ENCODE measurements around the gene RRAD. TPM values are rescaled to one million over a fixed set of nuclear protein-coding genes. Genes with fewer than 3 reads are reported as not detected.
A peak's percentile ranks its signal among the peaks of the same experiment; 100 is the strongest.
"Not testable (repeated sequence)": the region's sequence is repeated elsewhere in the genome, so short reads cannot be mapped to it uniquely, and the experiment has no call there.

Gene RRAD
- total RNA-seq, 1 donor from 2014 or later = 12.1 TPM

GRCh38 chr16:66946974-66947301 lies 21.6 kb upstream of the RRAD start:
- H3K27me3 Mint-ChIP-seq (ENCODE audit: low read depth, unreplicated experiment) = peaks cover 22% of the 10 kb centered on the region
- H3K79me2 ChIP-seq (ENCODE audit: insufficient read depth, low read length) = no peaks in the 10 kb centered on the region
- FAIRE-seq = no peak
- no peak overlapping the region for H3K9ac ChIP-seq (ENCODE audit: low read length)
- H3K36me3 ChIP-seq (ENCODE audit: insufficient read depth, low read length) = peaks cover 8% of the 10 kb centered on the region
- H4K20me1 ChIP-seq (ENCODE audit: insufficient read depth, low read length) = no peaks in the 10 kb centered on the region
- no peak overlapping the region for H2AFZ ChIP-seq (ENCODE audit: low read depth, low read length)
- TF ChIP-seq CTCF (IDR thresholded peaks at IDR 0.05; ENCODE audit: insufficient read depth, low read depth, low read length) (no peak), EZH2 (IDR thresholded peaks at IDR 0.05; ENCODE audit: insufficient read depth, low read length) (no peak)
- no peak overlapping the region for H3K27ac Mint-ChIP-seq (ENCODE audit: unreplicated experiment)
- H3K4me2 ChIP-seq (ENCODE audit: low read length) = no peak overlapping the region
- peaks cover 16% of the 10 kb centered on the region for H3K36me3 Mint-ChIP-seq (ENCODE audit: low read depth, unreplicated experiment)
- H3K27me3 ChIP-seq (ENCODE audit: insufficient read depth, low read length) = peaks cover 20% of the 10 kb centered on the region
- H3K9me3 ChIP-seq (ENCODE audit: insufficient read depth, low read depth, low read length) = no peaks in the 10 kb centered on the region
- H3K4me3 ChIP-seq (ENCODE audit: insufficient read depth, low read depth, low read length) = no peak overlapping the region
- peaks cover 9% of the 10 kb centered on the region for H3K4me1 ChIP-seq (ENCODE audit: insufficient read depth, low read length)
- H3K4me1 Mint-ChIP-seq (ENCODE audit: low read depth, unreplicated experiment) = no peaks in the 10 kb centered on the region
- DNase-seq (ENCODE audit: low read depth) = no peak
- no peak overlapping the region for H3K4me3 Mint-ChIP-seq (ENCODE audit: unreplicated experiment)
- H3K27ac ChIP-seq (ENCODE audit: low read depth, low read length) = no peak overlapping the region
- peaks cover 7% of the 10 kb centered on the region for H3K9me3 Mint-ChIP-seq (ENCODE audit: unreplicated experiment)

GRCh38 chr16:66946541-66946940 lies 21.2 kb upstream of the RRAD start:
- H3K36me3 ChIP-seq (ENCODE audit: insufficient read depth, low read length) = peaks cover 11% of the 10 kb centered on the region
- FAIRE-seq = no peak
- H3K27me3 ChIP-seq (ENCODE audit: insufficient read depth, low read length) = peaks cover 20% of the 10 kb centered on the region
- H3K27ac ChIP-seq (ENCODE audit: low read depth, low read length) = no peak overlapping the region
- H3K9me3 ChIP-seq (ENCODE audit: insufficient read depth, low read depth, low read length) = no peaks in the 10 kb centered on the region
- H2AFZ ChIP-seq (ENCODE audit: low read depth, low read length) = no peak overlapping the region
- Mint-ChIP-seq H3K27me3 (ENCODE audit: low read depth, unreplicated experiment) (peaks cover 22% of the 10 kb centered on the region), H3K9me3 (ENCODE audit: unreplicated experiment) (peaks cover 4% of the 10 kb centered on the region), H3K4me1 (ENCODE audit: low read depth, unreplicated experiment) (no peaks in the 10 kb centered on the region), H3K4me3 (ENCODE audit: unreplicated experiment) (no peak overlapping the region), H3K27ac (ENCODE audit: unreplicated experiment) (peak overlapping the region; percentile 73), H3K36me3 (ENCODE audit: low read depth, unreplicated experiment) (peaks cover 19% of the 10 kb centered on the region)
- H3K4me3 ChIP-seq (ENCODE audit: insufficient read depth, low read depth, low read length) = no peak overlapping the region
- no peak for TF ChIP-seq EZH2 (IDR thresholded peaks at IDR 0.05; ENCODE audit: insufficient read depth, low read length)
- TF ChIP-seq CTCF (IDR thresholded peaks at IDR 0.05; ENCODE audit: insufficient read depth, low read depth, low read length) = no peak
- no peak overlapping the region for H3K4me2 ChIP-seq (ENCODE audit: low read length)
- H3K4me1 ChIP-seq (ENCODE audit: insufficient read depth, low read length) = peaks cover 9% of the 10 kb centered on the region
- no peaks in the 10 kb centered on the region for H3K79me2 ChIP-seq (ENCODE audit: insufficient read depth, low read length)
- no peaks in the 10 kb centered on the region for H4K20me1 ChIP-seq (ENCODE audit: insufficient read depth, low read length)
- H3K9ac ChIP-seq (ENCODE audit: low read length) = no peak overlapping the region
- DNase-seq (ENCODE audit: low read depth) = no peak

GRCh38 chr16:66945939-66946338 lies 20.6 kb upstream of the RRAD start:
- no peak overlapping the region for H3K4me2 ChIP-seq (ENCODE audit: low read length)
- H3K36me3 Mint-ChIP-seq (ENCODE audit: low read depth, unreplicated experiment) = peaks cover 21% of the 10 kb centered on the region
- FAIRE-seq (no peak), DNase-seq (ENCODE audit: low read depth) (no peak)
- H3K36me3 ChIP-seq (ENCODE audit: insufficient read depth, low read length) = peaks cover 11% of the 10 kb centered on the region
- H3K27ac Mint-ChIP-seq (ENCODE audit: unreplicated experiment) = no peak overlapping the region
- no peak overlapping the region for H3K4me3 ChIP-seq (ENCODE audit: insufficient read depth, low read depth, low read length)
- no peaks in the 10 kb centered on the region for H3K9me3 ChIP-seq (ENCODE audit: insufficient read depth, low read depth, low read length)
- TF ChIP-seq CTCF (IDR thresholded peaks at IDR 0.05; ENCODE audit: insufficient read depth, low read depth, low read length) (no peak), EZH2 (IDR thresholded peaks at IDR 0.05; ENCODE audit: insufficient read depth, low read length) (no peak)
- H3K4me1 ChIP-seq (ENCODE audit: insufficient read depth, low read length) = peaks cover 9% of the 10 kb centered on the region
- H3K27me3 Mint-ChIP-seq (ENCODE audit: low read depth, unreplicated experiment) = peaks cover 22% of the 10 kb centered on the region
- no peaks in the 10 kb centered on the region for H3K9me3 Mint-ChIP-seq (ENCODE audit: unreplicated experiment)
- no peaks in the 10 kb centered on the region for H3K4me1 Mint-ChIP-seq (ENCODE audit: low read depth, unreplicated experiment)
- H3K79me2 ChIP-seq (ENCODE audit: insufficient read depth, low read length) = no peaks in the 10 kb centered on the region
- H2AFZ ChIP-seq (ENCODE audit: low read depth, low read length) = no peak overlapping the region
- H3K9ac ChIP-seq (ENCODE audit: low read length) = no peak overlapping the region
- peaks cover 20% of the 10 kb centered on the region for H3K27me3 ChIP-seq (ENCODE audit: insufficient read depth, low read length)
- H4K20me1 ChIP-seq (ENCODE audit: insufficient read depth, low read length) = peaks cover 6% of the 10 kb centered on the region
- H3K27ac ChIP-seq (ENCODE audit: low read depth, low read length) = no peak overlapping the region
- H3K4me3 Mint-ChIP-seq (ENCODE audit: unreplicated experiment) = no peak overlapping the region

GRCh38 chr16:66944971-66945370 lies 19.6 kb upstream of the RRAD start:
- not testable (repeated sequence) for H3K4me3 ChIP-seq (ENCODE audit: insufficient read depth, low read depth, low read length); FAIRE-seq; H3K9ac ChIP-seq (ENCODE audit: low read length); H3K4me3 Mint-ChIP-seq (ENCODE audit: unreplicated experiment); H3K27ac ChIP-seq (ENCODE audit: low read depth, low read length); H3K4me1 ChIP-seq (ENCODE audit: insufficient read depth, low read length); H3K4me2 ChIP-seq (ENCODE audit: low read length); H3K9me3 Mint-ChIP-seq (ENCODE audit: unreplicated experiment); H2AFZ ChIP-seq (ENCODE audit: low read depth, low read length); H3K9me3 ChIP-seq (ENCODE audit: insufficient read depth, low read depth, low read length); H3K79me2 ChIP-seq (ENCODE audit: insufficient read depth, low read length); DNase-seq (ENCODE audit: low read depth); H3K4me1 Mint-ChIP-seq (ENCODE audit: low read depth, unreplicated experiment)
- peaks cover 15% of the 10 kb centered on the region for H4K20me1 ChIP-seq (ENCODE audit: insufficient read depth, low read length)
- H3K36me3 Mint-ChIP-seq (ENCODE audit: low read depth, unreplicated experiment) = peaks cover 23% of the 10 kb centered on the region
- H3K36me3 ChIP-seq (ENCODE audit: insufficient read depth, low read length) = peaks cover 13% of the 10 kb centered on the region
- H3K27me3 Mint-ChIP-seq (ENCODE audit: low read depth, unreplicated experiment) = peaks cover 21% of the 10 kb centered on the region
- H3K27me3 ChIP-seq (ENCODE audit: insufficient read depth, low read length) = peaks cover 16% of the 10 kb centered on the region
- H3K27ac Mint-ChIP-seq (ENCODE audit: unreplicated experiment) = peak overlapping the region; percentile 47

Measured in astrocyte (in vitro differentiated cells and primary cell).